Right cardiac atrium (tissue), 5 donors: Measurements from ENCODE around the gene MT3. TPM values are rescaled to one million over a fixed set of nuclear protein-coding genes. Genes with fewer than 3 reads are reported as not detected.

Experiments
- polyA plus RNA-seq: library from polyadenylated mRNA; stranded (reverse); fragments of 200-250 nt; gene quantifications from one replicate; pipeline ENCODE4 v1.2.3, GENCODE V29; 2013
- total RNA-seq, 4 donors: library from RNA; stranded (reverse); fragmentation: NEBNext Ultra II Directional; extraction: Animal tissue kit (Norgen Biotek cat#: 25700); gene quantifications; one replicate each; pipeline ENCODE4 v1.2.1, GENCODE V29; 2021
- donor health status: healthy with polysubstance abuse.
- donor health status: DM: no; HTN: yes; CAD: no.
- donor health status: DM: no; HTN: no; CAD: no.
- donor health status: DM: no; HTN: yes; CAD: no; lungs with severe emphysema.
- donor health status: DM: yes; HTN: yes; CAD: no.

The MT3 gene
- total and polyA plus RNA-seq, 5 donors, result 2.0 to 24.7 (median 3.5) TPM

Other genes starting within 250 kb of the MT3 start
- gene AMFR, start 164.0 kb upstream of the MT3 start, total RNA-seq, result 100 to 1,000 TPM in 1 of 4 donors, 10 to 100 TPM in 3; 88.7 to 103 (median 93.5) TPM
- 52.3 TPM for gene AMFR, start 164.0 kb upstream of the MT3 start, polyA plus RNA-seq
- 10 to 100 TPM; 72.9 to 80.7 (median 75.2) TPM for gene NUDT21, start 138.2 kb upstream of the MT3 start, total RNA-seq
- gene NUDT21, start 138.2 kb upstream of the MT3 start, polyA plus RNA-seq, result 23.0 TPM
- 10 to 100 TPM; 28.4 to 32.8 (median 30.2) TPM for gene OGFOD1, start 138.0 kb upstream of the MT3 start, total RNA-seq
- 15.5 TPM for gene OGFOD1, start 138.0 kb upstream of the MT3 start, polyA plus RNA-seq
- 10 to 100 TPM; 31.4 to 55.9 (median 39.8) TPM for gene BBS2, start 69.5 kb upstream of the MT3 start, total RNA-seq
- gene BBS2, start 69.5 kb upstream of the MT3 start, polyA plus RNA-seq, result 37.7 TPM
- gene MT4, start 24.5 kb upstream of the MT3 start, total RNA-seq, result not detected
- not detected for gene MT4, start 24.5 kb upstream of the MT3 start, polyA plus RNA-seq
- 100 to 1,000 TPM in 1 of 4 donors, 10 to 100 TPM in 3; 55.6 to 154 (median 83.4) TPM for gene MT2A, start 19.1 kb downstream of the MT3 start, total RNA-seq
- gene MT2A, start 19.1 kb downstream of the MT3 start, polyA plus RNA-seq, result 140 TPM
- gene MT1E, start 36.3 kb downstream of the MT3 start, total RNA-seq, result 10 to 100 TPM; 58.7 to 88.4 (median 68.4) TPM
- 129 TPM for gene MT1E, start 36.3 kb downstream of the MT3 start, polyA plus RNA-seq
- gene MT1M, start 43.1 kb downstream of the MT3 start, total RNA-seq, result 10 to 100 TPM in 1 of 4 donors, 1 to 10 TPM in 3; 3.0 to 26.7 (median 6.6) TPM
- 18.0 TPM for gene MT1M, start 43.1 kb downstream of the MT3 start, polyA plus RNA-seq
- 10 to 100 TPM in 1 of 4 donors, 1 to 10 TPM in 3; 1.6 to 27.5 (median 6.0) TPM for gene MT1A, start 49.1 kb downstream of the MT3 start, total RNA-seq
- gene MT1A, start 49.1 kb downstream of the MT3 start, polyA plus RNA-seq, result 73.4 TPM
- not detected for gene MT1B, start 62.4 kb downstream of the MT3 start, total RNA-seq
- gene MT1B, start 62.4 kb downstream of the MT3 start, polyA plus RNA-seq, result not detected
- 1 to 10 TPM; 1.3 to 3.9 (median 2.7) TPM for gene MT1F, start 68.4 kb downstream of the MT3 start, total RNA-seq
- gene MT1F, start 68.4 kb downstream of the MT3 start, polyA plus RNA-seq, result 3.7 TPM
- gene MT1G, start 78.5 kb downstream of the MT3 start, total RNA-seq, result 1 to 10 TPM in 1 of 4 donors, under 1 TPM in 1, not detected in 2; 0.71 to 1.1 TPM
- 8.0 TPM for gene MT1G, start 78.5 kb downstream of the MT3 start, polyA plus RNA-seq
- not detected for gene MT1H, start 80.3 kb downstream of the MT3 start, total RNA-seq
- not detected for gene MT1H, start 80.3 kb downstream of the MT3 start, polyA plus RNA-seq
- gene MT1X, start 92.9 kb downstream of the MT3 start, total RNA-seq, result 100 to 1,000 TPM in 3 of 4 donors, 10 to 100 TPM in 1; 75.7 to 367 (median 180) TPM
- gene MT1X, start 92.9 kb downstream of the MT3 start, polyA plus RNA-seq, result 287 TPM
- gene NUP93, start 140.6 kb downstream of the MT3 start, total RNA-seq, result 10 to 100 TPM; 26.7 to 36.0 (median 30.4) TPM
- 18.9 TPM for gene NUP93, start 140.6 kb downstream of the MT3 start, polyA plus RNA-seq